Transverse colon (tissue), 4 donors: ENCODE results near the gene RAI1. TPM values are rescaled to one million over a fixed set of nuclear protein-coding genes. Genes with fewer than 3 reads are reported as not detected.
A peak's percentile ranks its signal among the peaks of the same experiment; 100 is the strongest.

Source experiments
- DNase-seq: peaks from one replicate; pipeline ENCODE4 v3.0.0-alpha.2; 2019
- H3K27ac ChIP-seq, 4 donors: fragments of 200-600 bp; sonication (generic); 2 replicates each; pipeline ENCODE4 v1.5.1; 2016 to 2018; ENCODE audit warnings: inconsistent platforms in 4 of 4
- H3K27me3 ChIP-seq: fragments of 200-600 bp; sonication (generic); 2 replicates; pipeline ENCODE4 v1.5.1; 2017; ENCODE audit warnings: inconsistent platforms
- H3K36me3 ChIP-seq, 4 donors: fragments of 200-600 bp; sonication (generic); 2 replicates each; pipeline ENCODE4 v1.5.1; 2017 to 2019; ENCODE audit warnings: inconsistent platforms in 4 of 4
- H3K4me1 ChIP-seq, 4 donors: fragments of 200-600 bp; sonication (generic); 2 replicates each; pipeline ENCODE4 v1.5.1; 2017 to 2020; ENCODE audit warnings: inconsistent platforms in 4 of 4
- H3K4me3 ChIP-seq, 4 donors: fragments of 200-600 bp; sonication (generic); 1 replicate in 1 of 4; 2 replicates in 3 of 4; pipeline versions ENCODE4 v1.5.1 to v1.6.1; 2017 to 2019; ENCODE audit warnings: inconsistent platforms in 4 of 4
- H3K9me3 ChIP-seq, 2 donors: fragments of 200-600 bp; sonication (generic); 2 replicates each; pipeline ENCODE4 v1.5.1; 2017 to 2019; ENCODE audit warnings: inconsistent platforms in 2 of 2
- CTCF ChIP-seq, 5 experiments: fragments of 200-600 bp in 3 of 5; fragments of 450-650 bp in 2 of 5; sonication (generic) in 3 of 5; IDR thresholded peaks; 1 replicate in 2 of 5; 2 replicates in 3 of 5; pipeline ENCODE4 v1.5.1; 2016 to 2017; ENCODE audit warnings: antibody characterized with exemption in 5 of 5, inconsistent platforms in 3 of 5, mild to moderate bottlenecking in 2 of 5, moderate library complexity in 1 of 5
- EP300 ChIP-seq: sonication (generic); formaldehyde crosslinking; IDR thresholded peaks from one replicate; pipeline ENCODE4 v1.6.1; 2017; ENCODE audit warnings: antibody characterized with exemption, low read depth
- POLR2A ChIP-seq: fragments of 450-650 bp; IDR thresholded peaks from one replicate; pipeline ENCODE4 v1.6.1; 2016; ENCODE audit warnings: antibody characterized with exemption, mild to moderate bottlenecking, moderate library complexity
- POLR2AphosphoS5 ChIP-seq, 3 donors: sonication (generic); formaldehyde crosslinking; IDR thresholded peaks; one replicate each; pipeline ENCODE4 v1.6.1; 2016; ENCODE audit warnings: antibody characterized with exemption in 3 of 3
- WGBS, 2 donors: methylation state at CpG; one replicate each; pipeline ENCODE4 v1.1.5; 2018; ENCODE audit warnings: low coverage in 1 of 2; 5-methylcytosine and 5-hydroxymethylcytosine counted together
- in situ Hi-C, 4 donors: fragments of 200-750 bp; cut with MboI; loops; one replicate each; pipeline versions ENCODE4 v1.15.0 to v1.15.1; 2017; ENCODE audit warnings: low sequenced_read_pairs in 3 of 4, low pct_ligation_motif_present in 1 of 4, low pct_unique_long_range_greater_than_20kb in 1 of 4
- intact Hi-C: fragments of 100-400 bp; cut with DNase I; formaldehyde crosslinking; loops from one replicate; pipeline ENCODE4 v1.15.1; 2023; ENCODE audit warnings: low total_unique reads
- total RNA-seq, 4 donors: library from RNA; depleted of rRNA; stranded (reverse); fragments of >200 nt; gene quantifications; one replicate each; pipeline ENCODE4 v1.1.0, GENCODE V29; 2016

RAI1 gene
- total RNA-seq, 4 donors from 2014 or later: 14.1 to 163 (median 34.6) TPM

GRCh38 chr17:17817552-17817947, 136.3 kb downstream of the RAI1 start:
- TF ChIP-seq POLR2AphosphoS5 (IDR thresholded peaks at IDR 0.05): no peak
- TF ChIP-seq EP300: no peak
- no peak for TF ChIP-seq POLR2A
- TF ChIP-seq CTCF (IDR thresholded peaks at IDR 0.05): no peak
- Histone ChIP-seq H3K4me3 (no peak overlapping the region), H3K9me3 (no peaks in the 10 kb centered on the region), H3K4me1 (peaks cover 14 to 52% (median 46%) of the 10 kb centered on the region in 4 donors), H3K27me3 (no peaks in the 10 kb centered on the region), H3K36me3 (peaks cover 0 to 36% (median 7%) of the 10 kb centered on the region in 4 donors), H3K27ac (peak overlapping the region in 3 of 4 donors; percentile 53 to 98 (median 57))
- intact Hi-C loops (loop anchor here (10.0 kb wide), 1 partner anchor 107 kb away; no protein-coding TSS in a partner anchor), in situ Hi-C loops (loop anchor here in 1 of 4 donors (5.0 kb wide), 1 partner anchor 40 kb away; no protein-coding TSS in a partner anchor)
- no peak for DNase-seq
- WGBS, 2 donors: 88% methylated on average over 10 of the region's 10 CpGs; no CpG with 5 or more reads in 1 of the 2 donors

GRCh38 chr17:17818088-17818526, 136.8 kb downstream of the RAI1 start:
- intact Hi-C loops: loop anchor here (10.0 kb wide), 1 partner anchor 107 kb away; no protein-coding TSS in a partner anchor
- in situ Hi-C loops: loop anchor here in 1 of 4 donors (5.0 kb wide), 1 partner anchor 39 kb away; no protein-coding TSS in a partner anchor
- Histone ChIP-seq H3K4me3 (no peak overlapping the region), H3K27me3 (no peaks in the 10 kb centered on the region), H3K4me1 (peaks cover 19 to 56% (median 50%) of the 10 kb centered on the region in 4 donors), H3K9me3 (no peaks in the 10 kb centered on the region), H3K36me3 (peaks cover 0 to 32% (median 7%) of the 10 kb centered on the region in 4 donors), H3K27ac (peak overlapping the region in 3 of 4 donors; percentile 53 to 98 (median 57))
- WGBS, 2 donors: 47 to 74% methylated on average over 3 to 10 of the region's 10 CpGs
- DNase-seq: no peak
- TF ChIP-seq EP300 (no peak), POLR2AphosphoS5 (IDR thresholded peaks at IDR 0.05) (peak in 2 of 3 donors; percentile 33 to 77), CTCF (IDR thresholded peaks at IDR 0.05) (no peak), POLR2A (peak; percentile 64)

GRCh38 chr17:17819111-17819510, 137.9 kb downstream of the RAI1 start:
- Histone ChIP-seq H3K27me3 (no peaks in the 10 kb centered on the region), H3K9me3 (no peaks in the 10 kb centered on the region), H3K4me1 (peaks cover 23 to 62% (median 56%) of the 10 kb centered on the region in 4 donors), H3K4me3 (no peak overlapping the region), H3K36me3 (peaks cover 0 to 24% (median 7%) of the 10 kb centered on the region in 4 donors), H3K27ac (peak overlapping the region in 3 of 4 donors; percentile 53 to 98 (median 57))
- WGBS, 2 donors: 83% methylated on average over 9 of the region's 12 CpGs; no CpG with 5 or more reads in 1 of the 2 donors
- no peak for DNase-seq
- TF ChIP-seq POLR2A (no peak), POLR2AphosphoS5 (IDR thresholded peaks at IDR 0.05) (no peak), CTCF (IDR thresholded peaks at IDR 0.05) (no peak), EP300 (no peak)
- intact Hi-C loops (loop anchor here (10.0 kb wide), 1 partner anchor 106 kb away; no protein-coding TSS in a partner anchor), in situ Hi-C loops (loop anchor here in 1 of 4 donors (5.0 kb wide), 1 partner anchor 38 kb away; no protein-coding TSS in a partner anchor)

- peaks cover 0 to 19% (median 7%) of the 10 kb centered on the region in 4 donors for H3K36me3 ChIP-seq
- intact Hi-C loops: loop anchor here (10.0 kb wide), 1 partner anchor 105 kb away; no protein-coding TSS in a partner anchor
- H3K27me3 ChIP-seq: no peaks in the 10 kb centered on the region
- in situ Hi-C loops: loop anchor here in 1 of 4 donors (5.0 kb wide), 1 partner anchor 38 kb away; no protein-coding TSS in a partner anchor
- DNase-seq: peak; percentile 85
- TF ChIP-seq EP300 (no peak), POLR2AphosphoS5 (IDR thresholded peaks at IDR 0.05) (peak in 2 of 3 donors; percentile 22 to 36), POLR2A (no peak), CTCF (IDR thresholded peaks at IDR 0.05) (no peak)
- peaks cover 28 to 67% (median 60%) of the 10 kb centered on the region in 4 donors for H3K4me1 ChIP-seq
- no peaks in the 10 kb centered on the region for H3K9me3 ChIP-seq
- WGBS, 2 donors: 5 to 59% methylated on average over 4 to 12 of the region's 12 CpGs
- peak overlapping the region in 3 of 4 donors; percentile 53 to 98 (median 57) for H3K27ac ChIP-seq
- no peak overlapping the region for H3K4me3 ChIP-seq
These were observed 138.3 kb downstream of the RAI1 start for GRCh38 chr17:17819561-17819995.
